ENCODE results near the gene PRR22.
A peak's percentile ranks its signal among the peaks of the same experiment; 100 is the strongest.

Gene PRR22

DNA sequence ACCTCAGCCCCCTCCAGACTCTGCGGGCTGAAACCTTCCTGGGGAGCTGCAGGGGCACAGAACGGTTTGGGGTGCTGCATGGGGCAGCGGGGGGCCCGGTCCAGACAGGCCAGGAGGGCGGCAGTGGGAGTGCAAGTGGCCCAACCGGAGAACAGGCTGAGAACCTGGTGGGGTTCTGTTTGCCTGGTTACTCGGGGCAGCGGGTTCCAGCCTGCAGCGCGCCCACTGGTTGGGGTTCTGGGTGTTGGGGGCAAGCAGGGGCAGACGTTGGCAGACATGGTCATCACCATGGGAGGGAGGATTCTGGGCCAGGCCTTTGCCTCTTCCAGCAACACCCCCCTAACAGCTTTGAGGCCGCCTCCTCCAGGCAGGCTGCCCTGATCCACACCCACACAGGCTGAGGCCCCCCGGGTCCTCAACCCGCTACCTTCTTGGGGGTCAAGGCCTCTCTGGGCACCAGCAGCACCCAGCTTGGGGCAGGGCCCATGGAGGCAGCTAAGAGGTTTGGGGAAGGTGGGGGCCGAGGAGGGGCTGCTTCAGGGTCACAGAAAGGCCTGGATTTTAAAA, at the start of gene PRR22:
Gene PRR22, minus strand, starts transcription at position 166 of the 567 bp plus-strand sequence. Its CDS starts 86 bp downstream, at position 80.
- DNase-seq, result no peak

DNA sequence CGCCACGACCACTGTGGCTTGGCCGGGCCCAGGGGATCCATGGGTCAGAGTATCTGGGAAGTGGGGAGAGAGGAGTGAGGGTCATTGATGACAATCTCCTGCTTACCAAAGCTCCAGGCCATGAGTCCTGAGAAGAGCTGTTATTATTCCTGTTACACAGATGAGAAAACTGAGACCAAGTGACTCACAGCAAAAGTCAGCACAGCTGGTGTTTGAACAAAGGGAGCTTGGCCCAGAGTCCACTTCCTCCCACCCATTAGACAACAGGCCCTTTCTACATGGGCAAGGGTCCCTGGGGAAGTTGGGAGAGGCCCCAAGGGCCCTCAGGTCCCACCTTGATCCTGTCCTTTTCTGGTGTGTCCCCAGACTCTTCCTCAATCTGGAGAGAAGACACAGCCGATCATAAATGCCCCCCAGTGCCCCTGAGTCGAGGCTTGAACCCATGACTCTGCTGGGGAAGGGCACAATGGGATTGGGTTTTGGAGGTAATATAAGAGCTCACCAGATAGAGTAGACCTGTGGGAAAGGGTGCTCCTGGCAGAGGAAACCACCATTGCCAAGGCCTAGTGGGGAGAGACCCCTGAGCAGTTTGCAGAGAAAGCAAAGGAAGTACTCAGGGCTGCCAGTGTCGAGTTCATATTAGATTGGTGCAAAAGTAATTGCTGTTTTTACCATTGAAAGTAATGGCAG, 48.1 kb upstream of the PRR22 start:
- no peak for DNase-seq

DNA sequence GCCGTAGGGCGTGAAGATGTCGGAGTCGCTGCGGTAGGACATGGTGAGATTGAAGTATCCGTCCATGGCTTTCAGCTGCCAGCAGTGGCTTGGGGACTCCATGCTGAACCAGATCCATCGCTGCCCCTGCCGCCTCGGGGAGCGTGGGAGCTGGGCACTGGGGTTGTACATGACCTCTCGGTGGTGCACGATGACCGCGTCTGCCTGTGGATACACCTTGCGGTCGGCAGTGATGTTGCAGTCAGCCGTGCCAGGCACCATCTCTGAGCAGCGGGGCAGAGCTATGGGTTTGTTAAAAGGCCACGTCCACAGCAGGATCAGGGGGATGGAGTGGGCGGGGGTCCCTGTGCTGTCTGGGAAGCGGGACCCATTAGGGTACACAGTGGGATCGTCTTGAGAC, 47.5 kb upstream of the PRR22 start:
- DNase-seq, result no peak

DNA sequence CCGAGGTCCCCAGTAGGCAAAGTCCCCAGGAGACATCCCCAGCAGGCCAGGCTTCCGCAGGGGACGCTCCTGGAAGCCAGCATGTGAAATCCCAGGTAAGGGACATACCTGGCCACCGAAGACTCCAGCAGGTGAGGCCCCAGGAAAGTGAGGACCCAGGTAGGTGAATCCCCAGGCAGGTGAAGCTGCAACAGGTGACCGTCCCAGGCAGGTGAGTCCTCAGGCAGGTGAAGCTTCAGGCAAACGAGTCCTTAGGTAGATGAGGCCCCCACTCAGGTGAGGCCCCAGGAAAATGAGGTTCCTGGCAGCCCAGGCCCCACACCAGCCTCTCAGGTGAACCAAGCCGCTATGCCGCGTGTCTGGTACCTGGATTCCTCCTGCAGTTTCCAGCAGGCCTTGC, 46.6 kb upstream of the PRR22 start:
- no peak for DNase-seq

DNA sequence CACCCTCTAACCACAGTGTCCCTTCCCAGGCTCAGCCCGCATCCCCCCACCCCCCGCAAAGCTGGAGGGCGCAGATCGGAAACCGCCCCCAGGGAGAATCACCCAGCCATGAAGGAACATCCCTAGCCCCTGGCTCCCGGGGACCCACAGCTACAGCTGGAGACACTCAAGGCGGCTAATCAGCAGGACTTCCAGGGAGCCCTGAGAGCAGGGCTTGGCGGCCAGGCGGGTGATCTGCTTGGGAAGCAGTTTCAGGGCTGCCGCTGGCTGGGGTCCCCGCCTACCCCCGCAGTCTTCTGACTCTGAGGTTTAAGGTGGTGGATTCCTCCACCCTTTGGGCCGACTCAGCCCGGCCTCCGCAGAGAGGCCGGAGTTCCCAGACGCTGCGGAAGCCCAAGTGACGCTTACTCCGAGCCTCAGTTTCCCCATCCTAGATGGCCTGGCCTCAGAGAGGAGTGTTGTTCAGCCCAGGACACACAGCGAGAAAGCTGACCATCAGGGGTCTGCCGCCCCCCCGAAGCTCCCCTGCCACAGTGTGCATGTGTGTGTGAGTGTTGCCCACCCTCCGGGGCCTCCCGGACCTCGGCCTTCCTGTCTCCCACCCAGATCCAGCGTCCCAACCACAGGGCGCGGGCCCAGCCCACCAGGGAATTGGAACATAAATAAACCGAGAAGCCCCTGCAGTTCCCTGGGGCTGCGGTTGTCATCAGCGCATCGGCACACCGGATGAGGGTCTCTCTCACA, 45.2 kb upstream of the PRR22 start:
- DNase-seq, result no peak

DNA sequence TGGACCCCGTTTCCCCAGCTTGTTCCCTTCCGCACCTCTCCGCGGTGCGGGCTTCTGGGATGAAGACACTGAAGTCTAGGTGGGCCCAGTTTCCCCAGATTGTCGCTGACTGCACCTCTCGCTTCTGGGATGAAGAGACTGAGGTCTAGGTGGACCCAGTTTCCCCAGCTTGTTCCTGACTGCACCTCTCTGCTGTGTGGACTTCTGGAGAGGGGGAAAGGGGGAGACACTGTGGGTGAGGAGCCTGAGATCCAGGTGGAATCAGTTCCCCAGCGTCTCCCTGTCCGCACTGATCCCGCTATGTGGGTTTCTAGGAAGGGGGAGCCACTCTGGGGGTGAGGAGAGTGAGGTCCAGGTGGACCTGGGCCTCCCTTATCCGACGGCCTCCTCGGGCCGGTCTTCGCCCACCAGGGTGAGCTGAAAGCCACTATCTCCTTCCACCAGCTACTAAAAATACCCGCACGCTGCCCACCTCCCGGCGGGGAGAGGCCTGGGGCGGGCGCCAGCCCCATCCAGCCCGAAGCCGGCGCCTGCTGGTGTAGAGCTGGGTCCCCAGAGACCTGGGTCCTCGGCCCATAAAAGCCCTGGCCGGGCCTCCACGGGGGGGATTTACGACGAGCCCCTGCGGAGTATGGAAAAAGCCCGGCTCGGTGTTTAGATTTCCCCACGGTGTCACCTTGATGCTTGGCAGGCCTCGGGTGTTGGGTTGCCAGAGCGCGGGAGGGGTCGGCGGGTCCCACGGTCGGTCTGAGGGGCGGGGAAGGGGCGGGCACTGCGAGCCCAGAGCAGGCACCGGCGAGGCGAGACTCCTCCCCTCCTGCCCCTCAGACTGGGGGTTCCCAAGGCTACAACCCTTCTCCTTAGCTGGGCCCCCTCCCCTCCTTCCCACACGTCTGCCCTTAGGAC, 44.4 kb upstream of the PRR22 start:
- DNase-seq, result peak; percentile 22

DNA sequence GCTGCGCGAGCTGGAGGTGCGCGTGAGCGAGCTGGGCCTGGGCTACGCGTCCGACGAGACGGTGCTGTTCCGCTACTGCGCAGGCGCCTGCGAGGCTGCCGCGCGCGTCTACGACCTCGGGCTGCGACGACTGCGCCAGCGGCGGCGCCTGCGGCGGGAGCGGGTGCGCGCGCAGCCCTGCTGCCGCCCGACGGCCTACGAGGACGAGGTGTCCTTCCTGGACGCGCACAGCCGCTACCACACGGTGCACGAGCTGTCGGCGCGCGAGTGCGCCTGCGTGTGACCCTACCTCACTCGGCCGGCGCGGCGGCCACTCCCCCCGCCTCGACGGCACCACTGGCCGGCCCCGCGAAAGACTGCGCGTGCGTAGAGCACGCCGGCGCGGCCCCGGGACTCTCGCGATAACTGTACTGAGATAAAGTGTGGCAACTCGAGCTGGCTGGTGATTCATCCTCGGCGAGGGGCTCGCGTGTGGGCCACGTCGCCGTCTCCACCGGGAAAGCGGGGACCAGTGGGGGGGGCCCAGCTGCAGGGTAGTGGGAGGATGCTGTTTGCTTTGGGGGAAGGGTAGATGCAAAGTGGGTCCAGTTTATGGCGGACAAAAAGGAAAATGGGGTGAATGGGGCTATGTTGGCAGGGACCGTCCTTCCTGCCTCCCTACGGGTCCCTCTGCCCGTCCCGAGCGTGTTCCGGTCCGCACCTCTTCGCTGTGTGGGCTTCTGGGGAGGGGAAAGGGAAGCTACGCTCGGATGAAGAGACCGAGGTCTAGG, 43.5 kb upstream of the PRR22 start:
- peak; percentile 94 for DNase-seq

DNA sequence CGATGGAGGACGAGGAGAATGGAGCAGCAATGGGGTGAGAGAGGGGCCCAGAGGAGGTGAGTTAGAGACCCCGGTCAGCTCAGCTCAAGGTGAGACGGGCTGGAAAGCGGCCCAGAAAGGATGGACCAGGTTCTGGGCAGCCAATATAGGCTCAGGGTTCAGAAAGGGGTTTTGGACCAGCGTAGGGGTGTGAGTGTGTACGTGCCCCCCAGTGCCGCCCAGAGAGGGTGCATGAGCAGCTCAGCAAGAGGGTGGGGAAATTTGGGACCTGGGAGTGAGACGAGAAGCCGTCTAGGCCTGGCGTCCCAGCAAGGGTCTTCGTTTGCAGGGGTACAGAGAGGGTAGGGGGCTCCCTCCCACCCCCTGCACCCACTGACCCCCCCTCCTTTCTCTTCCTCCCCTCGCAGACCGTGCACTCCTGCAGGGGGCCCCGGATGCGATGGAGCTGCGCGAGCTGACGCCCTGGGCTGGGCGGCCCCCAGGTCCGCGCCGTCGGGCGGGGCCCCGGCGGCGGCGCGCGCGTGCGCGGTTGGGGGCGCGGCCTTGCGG, 42.9 kb upstream of the PRR22 start:
- DNase-seq, result no peak

DNA sequence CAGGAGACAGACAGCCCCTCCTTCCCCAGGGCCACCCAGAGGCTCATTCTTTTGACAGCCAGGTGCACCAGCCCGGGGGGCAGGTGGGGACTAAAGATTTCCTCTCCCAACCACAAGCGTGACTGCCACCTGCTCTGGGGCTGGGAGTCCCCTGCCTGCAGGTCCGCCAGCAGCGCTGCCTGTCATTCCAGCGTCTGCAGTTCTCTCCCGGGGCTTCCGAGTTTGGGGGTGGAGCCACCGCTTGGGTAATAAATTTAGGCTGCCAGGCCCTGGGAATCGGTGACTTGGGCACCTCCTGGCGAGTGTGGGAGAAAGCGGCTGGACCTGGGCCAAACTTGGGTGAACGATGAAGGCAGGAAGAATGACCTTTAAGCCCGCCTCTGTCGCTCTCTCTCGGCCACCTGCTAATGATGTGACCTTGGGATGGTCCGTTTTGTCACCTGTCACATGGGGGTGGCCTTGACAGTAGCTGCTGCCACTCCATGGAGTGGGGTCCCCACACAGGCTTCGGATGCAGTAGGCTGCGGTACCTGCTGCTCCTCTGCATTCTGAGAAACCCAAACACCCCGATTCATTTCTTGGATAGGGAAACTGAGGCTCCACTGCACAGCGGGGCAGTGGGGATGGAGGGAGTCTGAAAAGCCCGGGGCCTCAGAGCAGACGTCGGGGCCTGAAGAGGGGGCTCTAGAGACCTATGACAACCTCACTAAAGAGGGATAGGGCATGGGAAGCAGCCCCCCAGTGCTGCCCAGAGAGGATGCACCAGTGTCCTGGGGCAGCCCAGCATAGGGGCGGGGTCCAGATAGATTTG, 42.2 kb upstream of the PRR22 start:
- peak; percentile 63 for DNase-seq

DNA sequence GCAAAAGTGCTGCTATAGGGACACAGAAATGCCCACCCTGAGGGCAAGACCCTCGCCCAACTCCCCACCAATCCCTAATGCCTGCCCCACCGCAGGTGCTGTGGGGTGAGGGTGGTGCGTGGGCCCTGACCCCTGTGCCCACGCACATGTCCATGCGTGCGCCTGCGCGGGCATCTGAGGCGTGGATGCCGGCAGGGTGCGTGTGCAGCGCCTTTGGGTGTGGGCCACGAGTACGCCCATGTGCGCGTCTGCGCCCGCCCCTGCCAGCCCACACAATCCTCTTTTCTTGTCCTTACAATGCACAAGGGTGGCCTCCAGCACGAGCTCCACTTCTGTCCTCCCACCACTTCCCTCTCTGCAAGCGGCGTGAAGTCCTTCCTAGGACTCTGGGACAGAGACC, 40.6 kb upstream of the PRR22 start:
- DNase-seq, result no peak

DNA sequence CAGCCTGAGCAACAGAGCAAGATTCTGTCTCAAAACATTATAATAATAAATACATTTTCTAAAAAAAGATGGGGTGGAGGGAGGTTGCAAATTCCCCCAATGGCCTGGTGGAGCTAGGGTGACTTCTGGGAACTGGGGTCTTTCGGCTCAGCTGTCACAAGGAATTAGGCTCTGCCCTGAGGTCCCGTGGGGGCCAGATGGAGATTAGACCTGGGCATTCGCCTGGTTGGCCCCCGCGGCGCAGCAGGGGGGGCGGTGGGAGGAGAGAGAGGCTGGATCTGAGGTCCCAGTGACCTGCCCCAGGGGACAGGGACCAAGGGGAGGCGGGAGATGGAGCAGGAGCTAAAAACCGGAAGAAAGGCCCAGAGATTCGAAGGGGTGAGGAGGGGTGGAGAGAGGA, 40.2 kb upstream of the PRR22 start:
- no peak for DNase-seq

DNA sequence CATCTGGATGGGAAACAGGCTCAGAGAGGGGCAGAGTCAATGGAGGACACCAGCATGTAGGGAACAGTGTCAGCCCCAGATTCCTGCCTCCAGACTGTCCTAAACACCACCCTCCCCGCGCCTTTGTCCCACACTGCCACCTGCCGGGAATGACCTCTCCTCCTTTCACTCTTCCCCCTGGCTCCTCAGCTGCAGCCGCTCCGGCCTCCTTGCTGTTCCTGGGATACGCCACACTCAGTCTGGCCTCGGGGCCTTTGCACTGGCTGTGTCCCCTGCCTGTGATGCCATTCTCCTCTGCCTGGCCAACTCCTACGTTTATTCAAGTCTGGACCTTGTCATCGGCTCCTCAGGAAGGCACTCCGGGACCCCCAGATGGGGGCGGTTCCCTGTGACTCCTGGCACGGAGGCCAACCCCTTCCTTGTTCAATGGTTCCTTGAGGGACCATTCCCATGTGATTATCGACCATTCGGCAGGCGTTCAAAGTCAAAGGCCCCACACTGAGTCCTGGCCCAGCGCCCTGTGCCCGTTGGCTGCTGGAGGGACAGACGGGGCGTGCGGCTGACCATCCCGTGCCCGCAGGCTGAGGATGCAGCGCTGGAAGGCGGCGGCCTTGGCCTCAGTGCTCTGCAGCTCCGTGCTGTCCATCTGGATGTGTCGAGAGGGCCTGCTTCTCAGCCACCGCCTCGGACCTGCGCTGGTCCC, 39.2 kb upstream of the PRR22 start:
- DNase-seq, result peak; percentile 10

DNA sequence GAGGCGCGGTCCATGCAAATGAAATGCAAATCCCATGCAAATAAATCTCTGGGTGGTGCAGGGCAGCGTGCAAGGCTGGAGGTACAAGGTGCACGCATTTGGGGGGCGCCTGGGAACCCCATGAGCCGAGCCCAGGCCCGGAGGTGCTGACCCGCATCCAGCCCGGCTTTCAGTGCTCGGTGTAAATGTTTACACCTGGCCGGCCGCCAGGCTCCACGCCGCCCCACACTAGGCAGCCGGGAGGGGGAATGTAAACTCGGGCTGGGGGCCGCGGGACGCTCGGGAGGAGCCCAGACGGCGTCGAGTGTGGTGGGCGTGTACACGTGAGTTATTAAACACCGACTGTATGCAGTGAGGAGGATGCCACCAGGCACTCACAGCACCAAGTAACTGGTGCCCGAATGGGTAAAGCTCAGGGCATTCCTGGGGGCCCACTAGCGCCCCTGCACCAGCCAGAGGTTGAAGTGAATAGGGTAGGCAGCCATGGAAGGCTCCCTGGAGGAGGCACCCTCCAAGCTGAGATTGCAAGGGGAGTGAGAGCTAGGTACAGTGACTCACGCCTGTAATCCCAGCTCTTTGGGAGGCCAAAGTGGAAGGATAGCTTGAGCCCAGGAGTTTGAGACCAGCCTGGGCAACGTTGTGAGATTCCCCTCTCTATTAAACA, 37.8 kb upstream of the PRR22 start:
- no peak for DNase-seq

DNA sequence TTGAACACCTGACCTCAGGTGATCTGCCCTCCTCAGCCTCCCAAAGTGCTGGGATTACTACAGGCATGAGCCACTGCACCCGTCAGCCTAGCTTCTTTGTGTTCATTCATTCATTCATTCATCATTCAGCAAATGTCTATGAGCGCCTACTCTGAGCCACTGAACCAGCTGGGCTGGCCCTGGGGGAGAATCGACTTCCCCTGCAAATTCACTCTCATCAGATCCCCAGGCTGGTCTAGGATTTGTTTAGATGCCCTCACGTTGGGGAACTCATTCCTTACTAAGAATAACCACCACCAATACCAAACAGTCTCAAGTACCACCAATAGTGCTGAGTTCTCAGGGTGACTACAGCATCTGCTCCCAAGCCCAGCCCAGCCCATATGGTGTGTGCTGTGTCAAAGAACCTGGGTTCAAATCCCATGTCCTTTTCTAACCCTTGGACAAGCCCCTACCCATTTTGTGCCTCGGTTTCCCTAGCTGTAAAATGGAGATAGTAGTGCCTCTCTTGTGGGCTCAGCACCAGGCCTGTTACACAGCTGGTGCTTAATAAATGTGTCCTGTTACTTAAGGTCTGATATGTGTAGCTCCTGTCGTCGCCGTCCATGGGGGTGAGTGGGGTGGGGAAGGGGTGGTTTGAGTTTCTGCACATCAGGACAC, 37.1 kb upstream of the PRR22 start:
- DNase-seq, result no peak

DNA sequence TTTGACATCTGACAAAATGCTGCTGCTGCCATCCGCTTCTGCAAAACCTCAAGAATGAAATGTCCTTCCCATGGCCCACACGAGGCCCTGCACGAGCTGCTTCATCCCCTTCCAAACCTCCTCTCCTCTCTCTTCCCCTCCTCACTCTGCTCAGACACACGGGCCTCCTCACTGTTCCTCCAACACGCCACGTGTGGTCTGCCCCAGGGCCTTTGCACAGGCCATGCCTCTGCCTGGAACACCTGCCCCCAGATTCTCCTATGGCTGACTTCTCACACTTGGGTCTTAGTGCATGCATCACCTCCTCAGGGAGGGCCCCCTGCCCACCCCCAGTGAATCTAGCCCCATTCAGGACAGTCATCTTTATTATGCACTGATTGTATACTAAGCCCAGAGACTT, 36.2 kb upstream of the PRR22 start:
- DNase-seq, result no peak

DNA sequence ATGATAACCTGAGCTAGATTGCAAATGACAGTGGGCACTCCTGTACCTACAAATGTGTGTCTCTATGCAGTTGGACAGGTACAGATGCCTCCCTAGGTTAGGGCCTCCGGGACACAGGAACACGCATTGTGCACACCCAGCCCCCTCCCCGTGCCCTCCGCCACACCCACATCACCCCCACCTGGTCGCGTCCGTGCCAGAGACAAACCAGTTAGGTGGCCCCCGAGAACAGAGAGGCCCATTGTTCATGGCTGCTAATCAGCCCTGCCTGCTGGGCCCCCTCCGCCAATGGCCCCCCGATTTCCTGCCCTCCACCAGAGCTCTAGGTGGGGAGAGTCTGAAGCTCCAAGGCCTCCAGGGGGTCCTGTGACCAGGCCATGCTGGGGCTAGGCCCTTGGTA, 34.0 kb upstream of the PRR22 start:
- no peak for DNase-seq

DNA sequence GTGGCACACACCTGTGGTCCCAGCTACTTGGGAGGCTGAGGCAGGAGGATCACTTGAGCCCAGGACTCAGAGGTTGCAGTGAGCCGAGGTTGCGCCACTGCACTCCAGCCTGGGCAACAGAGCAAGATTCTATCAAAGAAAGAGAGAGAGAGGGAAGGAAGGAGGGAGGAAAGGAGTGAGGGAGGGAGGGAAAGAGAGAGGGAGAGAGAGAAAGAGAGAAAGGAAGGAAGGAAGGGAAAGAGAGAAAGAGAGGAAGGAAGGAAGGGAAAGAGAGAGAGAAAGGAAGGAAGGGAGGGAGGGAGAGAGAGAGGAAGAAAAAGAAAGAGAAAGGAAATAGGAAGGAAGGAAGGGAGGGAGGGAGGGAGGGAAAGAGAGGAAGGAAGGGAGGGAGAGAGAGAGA, 32.7 kb upstream of the PRR22 start:
- no peak for DNase-seq

DNA sequence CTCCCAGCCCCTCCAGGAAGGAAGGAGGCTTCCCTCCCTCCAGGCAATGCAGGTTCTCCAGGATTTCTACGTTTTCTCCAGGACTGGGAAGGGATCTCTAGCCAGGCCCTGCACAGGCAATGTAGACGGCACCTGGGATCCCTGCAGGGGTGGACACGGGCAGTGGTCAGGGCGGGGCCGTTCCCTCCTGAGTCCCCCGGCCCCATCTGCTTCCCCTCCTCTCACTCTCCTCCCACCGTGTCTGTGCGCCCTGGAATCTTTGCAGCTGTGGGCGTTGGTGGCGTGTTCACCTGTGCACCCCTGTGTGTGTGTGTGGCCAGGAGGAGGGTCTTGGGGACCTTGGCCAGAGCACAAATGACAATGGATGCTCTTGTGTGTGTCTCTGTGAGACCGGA, 30.3 kb upstream of the PRR22 start:
- DNase-seq, result no peak

DNA sequence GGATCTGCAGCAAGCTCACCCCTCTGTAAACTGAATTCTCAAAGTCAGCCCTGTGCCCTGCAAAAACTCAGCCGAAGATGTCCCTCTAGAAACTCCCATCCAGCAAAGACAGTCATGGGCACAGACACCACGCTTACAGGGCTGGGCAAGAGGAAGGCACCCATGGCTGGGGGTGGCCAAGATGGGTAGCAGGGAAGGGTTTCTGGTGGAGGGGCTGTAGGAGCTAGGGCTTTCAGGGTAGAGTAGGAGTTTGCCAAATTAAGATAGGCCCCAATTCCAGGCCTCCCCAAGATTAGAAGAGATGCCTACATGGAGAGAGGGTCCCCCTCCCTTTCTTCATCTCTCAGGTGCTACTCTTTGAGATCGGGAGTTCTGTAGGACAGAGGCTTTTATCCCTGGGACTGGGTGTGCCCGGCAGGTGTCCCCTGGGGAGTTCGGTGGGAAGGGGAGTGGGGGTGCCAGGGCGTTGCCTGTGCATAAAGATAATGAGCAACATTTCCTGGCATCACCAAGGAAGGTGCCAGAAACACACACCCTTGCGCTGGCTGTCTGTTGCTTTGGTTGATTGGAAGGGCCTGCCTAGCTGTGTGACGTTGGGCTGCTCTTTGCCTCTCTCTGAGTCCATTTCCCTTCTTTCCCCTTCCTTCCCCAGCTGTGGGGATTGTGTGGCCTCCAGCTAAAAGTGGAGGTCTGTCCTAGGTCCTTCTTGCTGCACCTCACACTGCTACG, 29.7 kb upstream of the PRR22 start:
- DNase-seq, result no peak

Measured in OCI-M1 (cell line).